Stimulated activated CD4-positive, alpha-beta T cell treated with anti-CD3 and anti-CD28 coated beads, Interleukin-15, amount 100 ng/mL, for 24 hours (primary cell): ENCODE results near the gene TNS3.
"Not testable (repeated sequence)": the region's sequence is repeated elsewhere in the genome, so short reads cannot be mapped to it uniquely, and the experiment has no call there.

Experiments used
- DNase-seq: peaks from one replicate; pipeline ENCODE4 v3.0.0-alpha.2; 2020

Gene TNS3

GRCh38 chr7:47559306-47560220 lies 22.3 kb downstream of the TNS3 start:
- DNase-seq = no peak

- DNase-seq = no peak
Measured at GRCh38 chr7:47557694-47558670, 23.9 kb downstream of the TNS3 start.

DNA sequence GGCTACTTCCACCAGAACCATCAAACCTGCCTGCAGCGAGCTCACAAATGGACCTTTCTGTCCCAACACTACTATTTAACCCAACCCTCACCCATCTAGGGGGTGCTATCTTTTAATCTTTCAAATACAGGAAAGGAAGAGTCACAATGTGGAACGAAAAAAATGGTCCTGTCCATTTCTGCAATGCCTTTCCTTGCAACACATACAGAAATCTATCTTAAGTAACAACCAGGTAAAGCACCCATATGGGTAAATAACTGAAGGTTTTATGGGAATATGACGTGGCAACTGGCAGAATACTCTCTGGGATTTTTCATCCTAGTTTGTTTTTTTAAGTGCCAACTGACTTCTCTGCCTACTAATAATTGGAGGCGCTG lies 24.6 kb downstream of the TNS3 start:
- DNase-seq = no peak

- no peak for DNase-seq
Measured at GRCh38 chr7:47556511-47557180, 25.3 kb downstream of the TNS3 start.

GRCh38 chr7:47553309-47553708 lies 28.6 kb downstream of the TNS3 start:
- DNase-seq = no peak

DNA sequence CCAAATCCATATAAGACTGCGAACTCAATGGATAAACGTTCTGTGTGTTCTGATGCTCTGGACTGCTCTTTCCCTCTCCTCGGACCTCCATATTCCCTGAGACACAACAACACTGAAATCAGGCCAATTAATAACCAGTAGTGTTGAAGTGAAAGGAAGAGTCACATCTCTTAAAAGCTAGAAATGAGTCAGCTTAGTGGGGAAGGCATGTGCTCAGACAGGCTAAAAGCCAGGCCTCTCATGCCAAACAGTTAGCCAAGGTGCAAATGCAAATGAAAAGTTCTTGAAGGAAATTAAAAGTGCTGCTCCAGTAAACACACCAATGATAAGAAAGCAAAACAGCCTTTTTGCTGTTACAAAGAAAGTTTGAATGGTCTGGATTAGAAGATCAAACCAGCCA lies 29.3 kb downstream of the TNS3 start:
- no peak for DNase-seq

DNA sequence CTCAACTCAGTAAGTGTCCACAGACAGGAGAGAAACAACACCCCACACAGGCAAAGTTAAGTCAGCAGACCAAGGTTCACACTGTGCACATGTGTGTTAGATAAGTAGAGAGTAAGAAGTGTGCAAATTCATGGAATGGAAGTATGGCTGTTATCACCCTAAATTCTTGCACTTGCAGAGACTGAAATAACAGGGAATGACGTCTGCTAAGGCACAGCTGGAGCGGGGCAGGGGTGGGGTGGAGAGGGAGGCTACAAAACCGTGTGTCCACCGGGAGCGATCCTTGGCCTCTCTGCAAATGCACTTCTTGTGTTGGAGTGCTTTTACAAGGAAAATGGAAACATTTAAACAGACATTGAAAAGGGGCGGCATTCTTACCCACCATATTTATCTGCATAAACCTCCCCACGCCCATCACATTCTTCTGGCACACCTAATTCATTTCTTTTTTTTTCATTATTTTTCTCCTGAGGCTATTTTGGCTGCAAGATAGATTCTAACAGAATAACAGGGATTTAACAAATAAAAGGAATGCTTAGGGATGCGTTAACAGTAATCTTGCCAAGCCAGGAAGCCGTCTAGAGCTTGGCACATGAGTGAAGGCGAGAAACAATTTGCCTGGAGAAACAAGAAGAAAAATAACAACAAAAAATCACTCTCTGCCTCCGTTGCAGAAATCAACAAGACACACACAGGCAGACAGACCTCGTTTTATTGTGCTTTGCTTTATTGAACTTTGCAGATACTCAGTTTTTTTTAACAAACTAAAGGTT lies 30.1 kb downstream of the TNS3 start:
- no peak for DNase-seq

DNA sequence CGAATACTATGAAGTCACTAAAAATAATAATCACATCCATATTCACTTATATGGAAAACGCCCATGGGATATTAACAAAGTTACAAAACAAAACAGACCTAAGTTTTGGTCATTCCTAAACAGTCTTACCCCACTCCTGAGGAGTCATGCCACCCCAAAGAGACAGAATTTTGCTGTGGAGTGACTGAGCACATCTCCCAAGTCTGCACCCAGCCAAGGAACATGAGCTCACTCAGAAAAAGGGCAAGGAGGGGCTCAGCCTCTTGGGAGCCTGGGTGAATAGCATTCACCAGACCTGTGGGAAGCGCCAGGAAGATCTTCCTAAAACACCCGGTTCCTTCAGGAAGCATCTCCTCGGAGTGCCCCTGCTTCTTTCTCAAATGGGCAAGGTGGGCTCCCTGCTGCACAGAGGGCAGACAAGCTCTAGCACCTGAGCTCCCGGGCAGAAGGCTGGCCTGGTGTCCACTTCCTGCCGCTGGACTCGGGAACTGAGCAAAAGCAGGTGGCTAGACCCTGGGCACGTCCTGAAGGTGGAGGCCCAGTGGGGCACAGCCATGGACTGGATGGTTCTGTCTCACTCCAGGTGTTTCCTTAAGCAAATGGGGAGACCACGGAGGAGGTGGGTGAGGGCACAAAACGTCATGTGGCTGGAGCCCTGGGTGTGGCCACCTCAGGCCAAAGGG lies 31.0 kb downstream of the TNS3 start:
- DNase-seq = no peak

DNA sequence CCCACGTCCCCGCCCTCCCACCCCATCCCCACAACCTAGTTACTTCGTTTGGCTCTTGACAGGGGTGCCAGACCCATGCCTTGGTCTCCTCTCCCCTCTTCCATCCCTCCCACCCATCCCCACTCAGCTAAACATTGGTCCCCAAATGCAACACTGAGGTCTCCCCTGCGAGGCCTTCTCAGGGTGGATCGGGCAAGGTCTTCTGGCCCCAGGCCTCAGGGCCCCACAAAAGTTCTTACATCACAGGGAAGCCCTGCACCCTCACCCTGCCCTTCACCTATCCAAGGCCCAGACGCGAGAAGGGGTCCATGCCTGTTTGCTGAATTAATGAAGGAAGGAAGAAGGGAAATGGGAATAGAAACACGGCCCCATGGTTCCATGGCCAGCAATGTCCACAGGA lies 32.0 kb downstream of the TNS3 start:
- DNase-seq = no peak

GRCh38 chr7:47549397-47549796 lies 32.5 kb downstream of the TNS3 start:
- no peak for DNase-seq

- no peak for DNase-seq
Measured at GRCh38 chr7:47548546-47548945, 33.4 kb downstream of the TNS3 start.

DNA sequence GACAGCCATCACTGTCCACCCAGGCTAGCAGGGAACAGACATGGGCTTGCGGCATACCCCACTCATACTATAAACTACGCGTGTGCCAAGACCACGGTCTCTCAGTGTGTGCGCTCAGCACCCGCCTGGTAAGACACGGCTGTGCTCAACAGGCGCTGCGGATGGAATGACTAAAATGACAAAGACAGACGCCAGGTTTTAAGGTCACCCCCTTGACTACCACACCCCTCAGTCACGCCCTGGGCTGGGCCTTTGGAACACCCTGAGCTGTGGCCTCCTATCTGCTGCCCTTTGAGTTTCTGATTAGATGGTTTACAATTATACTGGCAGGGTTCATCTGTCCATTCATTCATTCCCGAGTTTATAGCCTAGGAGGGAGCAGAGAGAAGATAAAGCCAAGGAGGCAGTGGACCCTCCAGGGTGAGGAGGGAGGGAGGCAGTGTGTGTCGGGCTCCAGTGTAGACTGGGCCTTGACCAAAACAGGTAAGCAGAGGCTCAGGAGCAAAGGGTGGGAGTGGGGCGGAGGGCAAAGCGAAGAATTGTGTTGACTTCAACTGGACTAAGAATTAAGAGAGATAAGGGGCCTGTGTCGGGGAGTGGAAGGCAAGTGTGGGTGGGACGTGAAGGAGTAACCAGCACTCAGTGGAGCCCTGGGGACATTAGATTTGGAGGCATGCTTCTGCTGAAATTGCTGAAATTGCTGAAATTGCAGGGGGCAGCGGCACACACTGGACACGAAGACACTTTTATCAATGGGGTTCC lies 35.0 kb downstream of the TNS3 start:
- no peak for DNase-seq

GRCh38 chr7:47546171-47546570 lies 35.7 kb downstream of the TNS3 start:
- DNase-seq = no peak

DNA sequence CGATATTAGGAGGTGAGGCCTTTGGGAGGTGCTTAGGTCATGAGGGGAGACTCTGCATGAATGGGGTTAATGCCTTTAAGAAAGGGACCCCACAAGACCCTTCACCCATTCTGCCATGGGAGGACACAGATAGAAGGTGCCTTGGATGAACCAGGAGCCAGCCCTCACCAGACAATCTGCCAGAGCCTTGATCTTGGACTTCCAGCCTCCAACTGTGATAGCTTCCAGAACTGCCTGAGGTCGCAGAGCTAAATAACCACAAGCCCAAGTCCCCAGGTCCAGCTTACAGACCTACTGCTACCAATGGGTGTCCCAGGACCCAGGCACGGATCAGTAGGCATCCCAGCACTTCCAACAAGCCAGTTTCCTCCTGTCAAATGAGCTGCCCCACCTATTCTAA lies 37.5 kb downstream of the TNS3 start:
- DNase-seq = no peak

- no peak for DNase-seq
Measured at GRCh38 chr7:47543714-47544113, 38.2 kb downstream of the TNS3 start.

DNA sequence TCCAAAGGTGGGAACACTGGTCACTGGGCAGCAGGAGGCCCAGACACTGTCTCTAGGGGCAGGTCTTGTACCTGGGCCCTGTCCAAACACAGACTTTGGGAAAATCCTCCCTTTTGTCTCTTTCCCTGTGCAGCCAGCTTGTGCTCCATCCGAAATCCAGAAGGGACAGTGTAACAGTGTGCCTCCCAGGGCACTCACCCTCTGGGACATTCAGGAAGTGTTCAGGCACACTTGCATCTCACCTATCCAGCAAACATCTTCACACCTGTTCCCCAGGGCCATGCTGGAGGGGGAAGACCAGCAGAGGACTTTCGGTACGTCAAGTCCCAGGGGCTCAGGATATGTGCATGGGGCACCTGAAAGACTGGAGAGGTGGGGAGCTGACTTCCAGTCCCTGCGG lies 38.9 kb downstream of the TNS3 start:
- no peak for DNase-seq

DNA sequence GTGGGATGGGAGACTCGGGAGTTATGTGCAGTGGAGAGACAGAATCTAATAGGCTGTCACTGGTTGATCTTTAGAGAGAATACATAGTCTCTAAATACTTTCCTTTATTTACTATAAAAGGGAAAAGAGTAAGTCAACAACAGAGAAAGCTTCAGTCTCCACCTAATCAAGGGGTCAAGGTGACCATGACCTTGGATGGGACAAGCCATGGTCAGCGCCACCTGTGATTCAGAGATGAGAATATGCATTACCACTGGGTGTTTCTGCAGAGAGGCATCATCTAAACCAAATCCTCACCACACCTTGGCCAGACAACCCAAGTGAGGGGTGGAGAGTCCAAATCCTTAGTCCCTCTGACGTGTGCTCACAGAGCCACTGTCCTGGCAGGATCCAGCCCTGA lies 39.9 kb downstream of the TNS3 start:
- DNase-seq = no peak

DNA sequence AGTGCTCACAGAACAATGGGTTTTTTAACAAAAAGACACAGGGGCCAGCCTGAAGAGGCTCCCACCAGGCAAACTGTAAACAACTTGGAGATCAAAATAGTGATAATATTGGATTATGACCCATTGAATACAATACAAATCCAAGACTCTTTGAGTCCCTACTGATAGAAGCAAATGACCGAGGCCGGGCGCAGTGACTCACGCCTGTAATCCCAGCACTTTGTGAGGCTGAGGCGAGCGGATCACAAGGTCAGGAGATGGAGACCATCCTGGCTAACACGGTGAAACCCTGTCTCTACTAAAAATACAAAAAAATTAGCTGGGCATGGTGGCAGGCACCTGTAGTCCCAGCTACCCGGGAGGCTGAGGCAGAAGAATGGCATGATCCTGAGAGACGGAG lies 40.4 kb downstream of the TNS3 start:
- not testable (repeated sequence) for DNase-seq

GRCh38 chr7:47540387-47541350 lies 41.2 kb downstream of the TNS3 start:
- DNase-seq = no peak

GRCh38 chr7:47540053-47540386 lies 41.9 kb downstream of the TNS3 start:
- DNase-seq = no peak
